ENCODE measurements around the gene BRD7.

GRCh38 chr16:50372611-50373344 lies 4.0 kb upstream of the BRD7 start:
- TF ChIP-seq CTCF (IDR thresholded peaks at IDR 0.05): no peak
- TF ChIP-seq POLR2AphosphoS5 (IDR thresholded peaks at IDR 0.05): no peak
- no peak for TF ChIP-seq POLR2A (IDR thresholded peaks at IDR 0.05)
- TF ChIP-seq EP300 (IDR thresholded peaks at IDR 0.05): no peak
